ENCODE data around the gene CRNN.

- TF ChIP-seq POLR2A (IDR thresholded peaks at IDR 0.05): no peak
- no peak for TF ChIP-seq CTCF (IDR thresholded peaks at IDR 0.05)
Measured at GRCh38 chr1:152447484-152447883, 33.4 kb upstream of the CRNN start.
